K562 (cell line): ENCODE measurements around the gene GJC2. TPM values are rescaled to one million over a fixed set of nuclear protein-coding genes. Genes with fewer than 3 reads are reported as not detected.
A peak's percentile ranks its signal among the peaks of the same experiment; 100 is the strongest.

Experiments used
- ARNT ChIP-seq, 2 experiments: fragments of 450-650 bp; IDR thresholded peaks; 2 replicates each; pipeline ENCODE4 v1.6.1; 2016; ENCODE audit warnings: mild to moderate bottlenecking in 1 of 2
- BHLHE40 ChIP-seq: IDR thresholded peaks from 2 replicates; pipeline ENCODE4 v1.6.1; 2011; ENCODE audit warnings: low read length, improper control_type of control experiment
- CHCHD3 ChIP-seq: fragments of 250-450 bp; sonication (Bioruptor Pico); IDR thresholded peaks from 2 replicates; pipeline ENCODE4 v2.1.2; 2022; ENCODE audit warnings: mild to moderate bottlenecking
- DIDO1 ChIP-seq: fragments of 450-650 bp; IDR thresholded peaks from 2 replicates; pipeline ENCODE4 v1.6.1; 2016; ENCODE audit warnings: low read depth, missing biosample characterization, missing genetic modification characterization
- DLX4 ChIP-seq: fragments of 250-450 bp; sonication (Bioruptor Pico); IDR thresholded peaks from 2 replicates; pipeline ENCODE4 v1.6.1; 2021; ENCODE audit warnings: mild to moderate bottlenecking
- HMG20B ChIP-seq: fragments of 250-450 bp; sonication (Bioruptor Pico); IDR thresholded peaks from 2 replicates; pipeline ENCODE4 v1.5.0; 2021; ENCODE audit warnings: mild to moderate bottlenecking
- IFI16 ChIP-seq: fragments of 250-450 bp; sonication (Bioruptor Pico); IDR thresholded peaks from 2 replicates; pipeline ENCODE4 v2.1.2; 2022; ENCODE audit warnings: mild to moderate bottlenecking, inconsistent platforms
- KLF1 ChIP-seq: fragments of 450-650 bp; IDR thresholded peaks from 2 replicates; pipeline ENCODE4 v1.6.1; 2016; ENCODE audit warnings: missing genetic modification characterization, missing compliant biosample characterization
- MEF2A ChIP-seq: IDR thresholded peaks from 2 replicates; pipeline ENCODE4 v1.6.1; 2011; ENCODE audit warnings: low read depth, mild to moderate bottlenecking, low read length, moderate library complexity; ENCODE audit not compliant: control insufficient read depth
- NBN ChIP-seq: fragments of 450-650 bp; IDR thresholded peaks from 2 replicates; pipeline ENCODE4 v1.6.1; 2016; ENCODE audit warnings: low read depth, mild to moderate bottlenecking
- NFIX ChIP-seq: fragments of 250-450 bp; sonication (Bioruptor Pico); IDR thresholded peaks from 2 replicates; pipeline ENCODE4 v1.4.0; 2020; ENCODE audit warnings: low read depth, mild to moderate bottlenecking, moderate library complexity
- NR3C1 ChIP-seq: sonication (generic); formaldehyde crosslinking; IDR thresholded peaks from 2 replicates; pipeline ENCODE4 v1.8.1; 2022; ENCODE audit warnings: missing genetic modification reagents
- PCBP2 ChIP-seq: fragments of 200-400 bp; formaldehyde crosslinking; IDR thresholded peaks from 2 replicates; pipeline ENCODE4 v1.6.1; 2018; ENCODE audit warnings: low read length, low read depth, mild to moderate bottlenecking, moderate library complexity; ENCODE audit not compliant: poor library complexity, severe bottlenecking
- PHF8 ChIP-seq: fragments of 200-600 bp; sonication (generic); IDR thresholded peaks from 2 replicates; pipeline ENCODE4 v1.6.1; 2012; ENCODE audit warnings: mixed run types, mild to moderate bottlenecking, inconsistent platforms, low read length, moderate library complexity, borderline replicate concordance
- RBFOX2 ChIP-seq: fragments of 200-400 bp; formaldehyde crosslinking; IDR thresholded peaks from 2 replicates; pipeline ENCODE4 v1.6.1; 2017; ENCODE audit warnings: low read depth, mild to moderate bottlenecking, low read length, moderate library complexity
- SIN3B ChIP-seq: fragments of 450-650 bp; IDR thresholded peaks from 2 replicates; pipeline ENCODE4 v1.6.1; 2017; ENCODE audit warnings: low read depth, mild to moderate bottlenecking, moderate library complexity
- SPI1 ChIP-seq: IDR thresholded peaks from 2 replicates; pipeline ENCODE4 v1.6.1; 2011; ENCODE audit warnings: low read depth, low read length, control low read depth, borderline replicate concordance
- STAG1 ChIP-seq: sonication (generic); formaldehyde crosslinking; IDR thresholded peaks from 2 replicates; pipeline ENCODE4 v1.5.0; 2020; ENCODE audit warnings: missing genetic modification reagents, borderline replicate concordance
- TEAD2 ChIP-seq: fragments of 450-650 bp; IDR thresholded peaks from 2 replicates; pipeline ENCODE4 v1.6.1; 2016; ENCODE audit warnings: missing genetic modification characterization, control low read depth, missing compliant biosample characterization
- YBX1 ChIP-seq: fragments of 450-650 bp; IDR thresholded peaks from 2 replicates; pipeline ENCODE4 v1.7.1; 2016; ENCODE audit warnings: mild to moderate bottlenecking
- ZBTB7A ChIP-seq: IDR thresholded peaks from 2 replicates; pipeline ENCODE4 v1.6.1; 2011; ENCODE audit warnings: low read depth, mild to moderate bottlenecking, low read length, moderate library complexity, borderline replicate concordance; ENCODE audit not compliant: control insufficient read depth
- ZNF232 ChIP-seq: sonication (generic); formaldehyde crosslinking; IDR thresholded peaks from 2 replicates; pipeline ENCODE4 v1.8.0; 2022; ENCODE audit warnings: mild to moderate bottlenecking, missing genetic modification reagents
- ZNF436 ChIP-seq: fragments of 250-450, 450-650 bp; sonication (Bioruptor Pico); formaldehyde crosslinking; IDR thresholded peaks from 2 replicates; pipeline ENCODE4 v1.7.0; 2020; ENCODE audit warnings: mild to moderate bottlenecking
- ZNF57 ChIP-seq: fragments of 450-650 bp; formaldehyde crosslinking; IDR thresholded peaks from 2 replicates; pipeline ENCODE4 v1.4.0; 2020; ENCODE audit warnings: mild to moderate bottlenecking, moderate library complexity
- ZNF75A ChIP-seq: fragments of 450-650 bp; formaldehyde crosslinking; IDR thresholded peaks from 2 replicates; pipeline ENCODE4 v1.4.0; 2020; ENCODE audit warnings: mild to moderate bottlenecking
- ZSCAN29 ChIP-seq: fragments of 450-650 bp; IDR thresholded peaks from 2 replicates; pipeline ENCODE4 v1.6.1; 2017
- polyA plus RNA-seq, 8 experiments: library from polyadenylated mRNA; depleted of rRNA in 4 of 8; stranded (reverse) in 5 of 8; unstranded in 3 of 8; fragments of >200 nt; fragmentation: Nextera tagmentation in 2 of 8; fragmentation: Illumina TruSeq in 1 of 8; extraction: Ambion mirVana in 2 of 8; extraction: Trizol in 1 of 8; gene quantifications; 2 replicates each; pipeline versions ENCODE4 v1.2.1 to v1.2.3, GENCODE V29; 2011 to 2014; ENCODE audit warnings: inconsistent platforms in 1 of 8, missing spikeins in 1 of 8
- total RNA-seq, 7 experiments: library from RNA; depleted of rRNA in 6 of 7; stranded (reverse); fragments of >200 nt in 6 of 7; fragmentation: Illumina TruSeq in 2 of 7; extraction: Trizol in 2 of 7; gene quantifications; 2 replicates each; pipeline versions ENCODE4 v1.2.1 to v1.2.3, GENCODE V29; 2011 to 2021; ENCODE audit warnings: low replicate concordance in 1 of 7
- TF ChIP-seq, protein P1 (sequence below): fragments of 250-450 bp; sonication (Bioruptor Pico); IDR thresholded peaks from 2 replicates; pipeline ENCODE4 v1.8.0; 2021; ENCODE audit warnings: moderate library complexity, mild to moderate bottlenecking, inconsistent platforms
- TF ChIP-seq, protein P2 (sequence below): fragments of 200-800 bp; sonication (Bioruptor generic); IDR thresholded peaks from 2 replicates; pipeline ENCODE4 v1.6.1; 2017; ENCODE audit warnings: missing genetic modification characterization, missing compliant biosample characterization

Gene GJC2
- total and polyA plus RNA-seq, 9 of the 15 experiments (the other 6 are each of a cell fraction or from before 2014, with no cell fraction given) = 0.03 to 0.62 (median 0.11) TPM; not detected in 2

DNA sequence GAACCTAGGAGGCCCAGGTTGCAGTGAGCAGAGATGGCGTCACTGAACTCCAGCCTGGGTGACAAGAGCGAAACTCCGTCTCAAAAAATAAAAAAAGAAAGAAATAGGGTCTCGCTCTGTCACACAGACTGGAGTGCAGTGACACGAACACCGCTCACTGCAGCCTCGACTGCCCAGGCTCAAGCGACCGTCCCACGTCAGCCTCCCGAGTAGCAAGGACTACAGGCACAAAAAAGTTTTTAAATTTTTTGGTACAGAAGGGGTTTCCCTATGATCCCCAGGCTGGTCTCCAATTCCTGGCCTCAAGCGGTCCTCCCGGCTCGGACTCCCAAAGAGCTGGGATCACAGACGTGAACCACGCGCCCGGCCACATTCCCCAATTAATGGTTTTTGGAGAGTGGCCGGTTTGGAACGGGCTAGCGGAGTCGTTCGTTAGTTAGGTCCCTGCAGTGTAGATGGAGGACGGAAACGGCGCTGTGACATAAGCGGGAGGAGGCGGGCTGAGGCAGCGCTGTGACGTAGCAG lies 10.3 kb upstream of the GJC2 start (continued):
- TF ChIP-seq ZBTB7A = no peak
- no peak for TF ChIP-seq IFI16
- no peak for TF ChIP-seq ARNT (IDR thresholded peaks at IDR 0.05)
- TF ChIP-seq NR3C1 (CRISPR knock-in tag) = no peak
- no peak for TF ChIP-seq PCBP2
- TF ChIP-seq SPI1 = no peak
- no peak for TF ChIP-seq ZNF436 (CRISPR knock-in tag)
- TF ChIP-seq HMG20B (CRISPR knock-in tag) = no peak
- TF ChIP-seq SIN3B = no peak
- no peak for TF ChIP-seq ZSCAN29
- TF ChIP-seq STAG1 (CRISPR knock-in tag) = no peak
- TF ChIP-seq YBX1 = no peak
- no peak for TF ChIP-seq NBN
- TF ChIP-seq DIDO1 (tag) = no peak
- TF ChIP-seq, protein P1, sequence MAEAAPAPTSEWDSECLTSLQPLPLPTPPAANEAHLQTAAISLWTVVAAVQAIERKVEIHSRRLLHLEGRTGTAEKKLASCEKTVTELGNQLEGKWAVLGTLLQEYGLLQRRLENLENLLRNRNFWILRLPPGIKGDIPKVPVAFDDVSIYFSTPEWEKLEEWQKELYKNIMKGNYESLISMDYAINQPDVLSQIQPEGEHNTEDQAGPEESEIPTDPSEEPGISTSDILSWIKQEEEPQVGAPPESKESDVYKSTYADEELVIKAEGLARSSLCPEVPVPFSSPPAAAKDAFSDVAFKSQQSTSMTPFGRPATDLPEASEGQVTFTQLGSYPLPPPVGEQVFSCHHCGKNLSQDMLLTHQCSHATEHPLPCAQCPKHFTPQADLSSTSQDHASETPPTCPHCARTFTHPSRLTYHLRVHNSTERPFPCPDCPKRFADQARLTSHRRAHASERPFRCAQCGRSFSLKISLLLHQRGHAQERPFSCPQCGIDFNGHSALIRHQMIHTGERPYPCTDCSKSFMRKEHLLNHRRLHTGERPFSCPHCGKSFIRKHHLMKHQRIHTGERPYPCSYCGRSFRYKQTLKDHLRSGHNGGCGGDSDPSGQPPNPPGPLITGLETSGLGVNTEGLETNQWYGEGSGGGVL (CRISPR knock-in tag) = no peak
- no peak for TF ChIP-seq TEAD2 (tag)
- TF ChIP-seq ZNF232 (CRISPR knock-in tag) = no peak
- TF ChIP-seq PHF8 = peak; percentile 52
- TF ChIP-seq MEF2A = no peak
- no peak for TF ChIP-seq NFIX (CRISPR knock-in tag)
- TF ChIP-seq CHCHD3 = no peak
- peak; percentile 69 for TF ChIP-seq RBFOX2
- TF ChIP-seq KLF1 (tag) = no peak
- TF ChIP-seq DLX4 (CRISPR knock-in tag) = no peak
- TF ChIP-seq, protein P2, sequence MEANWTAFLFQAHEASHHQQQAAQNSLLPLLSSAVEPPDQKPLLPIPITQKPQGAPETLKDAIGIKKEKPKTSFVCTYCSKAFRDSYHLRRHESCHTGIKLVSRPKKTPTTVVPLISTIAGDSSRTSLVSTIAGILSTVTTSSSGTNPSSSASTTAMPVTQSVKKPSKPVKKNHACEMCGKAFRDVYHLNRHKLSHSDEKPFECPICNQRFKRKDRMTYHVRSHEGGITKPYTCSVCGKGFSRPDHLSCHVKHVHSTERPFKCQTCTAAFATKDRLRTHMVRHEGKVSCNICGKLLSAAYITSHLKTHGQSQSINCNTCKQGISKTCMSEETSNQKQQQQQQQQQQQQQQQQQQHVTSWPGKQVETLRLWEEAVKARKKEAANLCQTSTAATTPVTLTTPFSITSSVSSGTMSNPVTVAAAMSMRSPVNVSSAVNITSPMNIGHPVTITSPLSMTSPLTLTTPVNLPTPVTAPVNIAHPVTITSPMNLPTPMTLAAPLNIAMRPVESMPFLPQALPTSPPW (CRISPR knock-in tag) = no peak
- no peak for TF ChIP-seq ZNF75A
- TF ChIP-seq BHLHE40 = no peak
- TF ChIP-seq ZNF57 (CRISPR knock-in tag) = peak; percentile 26; the same call in 1 of the 2 replicates
